CD4-positive, alpha-beta T cell (primary cell): Measurements from ENCODE around the gene DUOX2. TPM values are rescaled to one million over a fixed set of nuclear protein-coding genes. Genes with fewer than 3 reads are reported as not detected.

Experiments used
- ATAC-seq: fragments of 200-7000 bp; cut with Tn5 transposase; one replicate; pipeline ENCODE4 v1.10.0; 2022; ENCODE audit warnings: mild to moderate bottlenecking; ENCODE audit not compliant: poor library complexity
- CTCF ChIA-PET: fragments of 350-600 bp; sonication (Branson Sonifier 250); formaldehyde crosslinking; loops from one replicate; lab custom pipeline; 2021; ENCODE audit warnings: antibody characterized with exemption, inconsistent platforms; lab: Charles Lee
- POLR2A ChIA-PET: fragments of 350-600 bp; sonication (Branson Sonifier 250); formaldehyde crosslinking; loops from one replicate; lab custom pipeline; 2021; ENCODE audit warnings: antibody characterized with exemption, inconsistent platforms; lab: Charles Lee
- DNase-seq, 14 experiments: peaks; one replicate each; pipeline ENCODE4 v3.0.0-alpha.2; 2013 to 2020; ENCODE audit warnings: mixed read lengths in 2 of 14
- H3K27ac ChIP-seq, 2 donors: one replicate each; pipeline versions ENCODE4 v1.5.1 to v1.7.0; 2013; ENCODE audit warnings: low read length in 2 of 2, low read depth in 1 of 2, mild to moderate bottlenecking in 1 of 2
- H3K27me3 ChIP-seq, 2 experiments: 1 replicate in 1 of 2; 2 replicates in 1 of 2; pipeline versions ENCODE4 v1.6.1 to v1.7.0; 2013; ENCODE audit warnings: low read length in 2 of 2, control low read depth in 1 of 2, mild to moderate bottlenecking in 1 of 2, moderate library complexity in 1 of 2; ENCODE audit not compliant: insufficient read depth in 2 of 2, control insufficient read depth in 1 of 2
- H3K36me3 ChIP-seq: one replicate; pipeline ENCODE4 v1.6.1; 2013; ENCODE audit warnings: low read length, control low read depth; ENCODE audit not compliant: insufficient read depth
- H3K4me1 ChIP-seq: one replicate; pipeline ENCODE4 v1.6.1; 2013; ENCODE audit warnings: low read length, control low read depth; ENCODE audit not compliant: insufficient read depth
- H3K4me3 ChIP-seq: one replicate; pipeline ENCODE4 v1.5.1; 2013; ENCODE audit warnings: mild to moderate bottlenecking, low read length, moderate library complexity
- H3K9me3 ChIP-seq, 2 experiments: 1 replicate in 1 of 2; 2 replicates in 1 of 2; pipeline versions ENCODE4 v1.6.1 to v1.7.0; 2013; ENCODE audit warnings: low read length in 2 of 2, mild to moderate bottlenecking in 2 of 2, control low read depth in 1 of 2, moderate library complexity in 1 of 2; ENCODE audit not compliant: control insufficient read depth in 1 of 2, insufficient read depth in 1 of 2
- H3K27ac Mint-ChIP-seq: one replicate; pipeline ENCODE4 v1.8.0; 2020; ENCODE audit warnings: mixed read lengths
- H3K27me3 Mint-ChIP-seq: one replicate; pipeline ENCODE4 v1.8.0; 2021; ENCODE audit warnings: mixed read lengths
- H3K36me3 Mint-ChIP-seq: one replicate; pipeline ENCODE4 v1.8.0; 2021; ENCODE audit warnings: low read depth, mixed read lengths
- H3K4me1 Mint-ChIP-seq: one replicate; pipeline ENCODE4 v1.8.0; 2021; ENCODE audit warnings: low read depth, mixed read lengths
- H3K4me3 Mint-ChIP-seq: one replicate; pipeline ENCODE4 v1.8.0; 2020; ENCODE audit warnings: mild to moderate bottlenecking, mixed read lengths
- H3K9me3 Mint-ChIP-seq: one replicate; pipeline ENCODE4 v1.8.0; 2020; ENCODE audit warnings: mixed read lengths
- intact Hi-C, 2 experiments: fragments of 100-400 bp; cut with DNase I in 1 of 2; cut with micrococcal nuclease in 1 of 2; formaldehyde crosslinking; loops; one replicate each; pipeline versions ENCODE4 v1.15.1 to v1.9.0; 2023 to 2025; cut with DNase I, micrococcal nuclease
- total RNA-seq, 174 experiments: library from RNA in 2 of 174; stranded (reverse) in 2 of 174; gene quantifications; one replicate each; pipeline ENCODE4 v1.2.3 and lab custom pipeline; 2021 to 2026
- TF ChIP-seq, protein P1 (sequence below): fragments of 200-600 bp; IDR thresholded peaks from one replicate; pipeline ENCODE4 v1.8.0; 2022; ENCODE audit warnings: antibody characterized with exemption, mild to moderate bottlenecking

The DUOX2 gene
- total RNA-seq, 2 experiments from 2014 or later, result 0.05 to 0.08 TPM

DNA sequence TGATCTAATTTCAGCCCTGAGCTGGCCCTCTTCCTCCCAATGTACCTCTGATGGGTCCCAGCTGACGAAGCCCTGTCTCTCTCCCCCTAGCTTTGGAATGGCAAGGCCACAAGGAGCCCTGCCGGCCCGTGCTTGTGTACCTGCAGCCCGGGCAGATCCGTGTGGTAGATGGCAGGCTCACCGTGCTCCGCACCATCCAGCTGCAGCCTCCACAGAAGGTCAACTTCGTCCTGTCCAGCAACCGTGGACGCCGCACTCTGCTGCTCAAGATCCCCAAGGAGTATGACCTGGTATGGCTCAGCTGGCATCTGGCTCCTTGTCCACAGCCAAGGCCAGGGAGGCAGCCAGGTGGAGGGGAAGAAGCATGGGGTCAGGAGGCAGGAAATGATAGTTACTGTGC, 30.0 kb upstream of the DUOX2 start:
- Histone ChIP-seq H3K4me3 (no peak overlapping the region), H3K36me3 (no peaks in the 10 kb centered on the region), H3K27ac (no peak overlapping the region), H3K9me3 (no peaks in the 10 kb centered on the region), H3K27me3 (peaks cover 0 to 2% of the 10 kb centered on the region in 2 experiments), H3K4me1 (no peaks in the 10 kb centered on the region)
- no peak overlapping the region for H3K4me3 Mint-ChIP-seq
- no peaks in the 10 kb centered on the region for H3K36me3 Mint-ChIP-seq
- TF ChIP-seq, protein P1, sequence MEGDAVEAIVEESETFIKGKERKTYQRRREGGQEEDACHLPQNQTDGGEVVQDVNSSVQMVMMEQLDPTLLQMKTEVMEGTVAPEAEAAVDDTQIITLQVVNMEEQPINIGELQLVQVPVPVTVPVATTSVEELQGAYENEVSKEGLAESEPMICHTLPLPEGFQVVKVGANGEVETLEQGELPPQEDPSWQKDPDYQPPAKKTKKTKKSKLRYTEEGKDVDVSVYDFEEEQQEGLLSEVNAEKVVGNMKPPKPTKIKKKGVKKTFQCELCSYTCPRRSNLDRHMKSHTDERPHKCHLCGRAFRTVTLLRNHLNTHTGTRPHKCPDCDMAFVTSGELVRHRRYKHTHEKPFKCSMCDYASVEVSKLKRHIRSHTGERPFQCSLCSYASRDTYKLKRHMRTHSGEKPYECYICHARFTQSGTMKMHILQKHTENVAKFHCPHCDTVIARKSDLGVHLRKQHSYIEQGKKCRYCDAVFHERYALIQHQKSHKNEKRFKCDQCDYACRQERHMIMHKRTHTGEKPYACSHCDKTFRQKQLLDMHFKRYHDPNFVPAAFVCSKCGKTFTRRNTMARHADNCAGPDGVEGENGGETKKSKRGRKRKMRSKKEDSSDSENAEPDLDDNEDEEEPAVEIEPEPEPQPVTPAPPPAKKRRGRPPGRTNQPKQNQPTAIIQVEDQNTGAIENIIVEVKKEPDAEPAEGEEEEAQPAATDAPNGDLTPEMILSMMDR, result no peak
- H3K27ac Mint-ChIP-seq, result no peak overlapping the region
- no peaks in the 10 kb centered on the region for H3K27me3 Mint-ChIP-seq
- H3K9me3 Mint-ChIP-seq, result no peaks in the 10 kb centered on the region
- DNase-seq, result no peak
- intact Hi-C loops, result no loop called here
- no peaks in the 10 kb centered on the region for H3K4me1 Mint-ChIP-seq
- POLR2A ChIA-PET, result no interaction called here
- ATAC-seq, result no peak
- CTCF ChIA-PET, result no interaction called here

GRCh38 chr15:45143056-45143455, 29.1 kb upstream of the DUOX2 start:
- Histone ChIP-seq H3K9me3 (no peaks in the 10 kb centered on the region), H3K27ac (no peak overlapping the region), H3K27me3 (peaks cover 0 to 2% of the 10 kb centered on the region in 2 experiments), H3K4me3 (no peak overlapping the region), H3K36me3 (no peaks in the 10 kb centered on the region), H3K4me1 (no peaks in the 10 kb centered on the region)
- CTCF ChIA-PET, result no interaction called here
- no peaks in the 10 kb centered on the region for H3K36me3 Mint-ChIP-seq
- no peaks in the 10 kb centered on the region for H3K9me3 Mint-ChIP-seq
- POLR2A ChIA-PET, result no interaction called here
- no peak overlapping the region for H3K27ac Mint-ChIP-seq
- no peak overlapping the region for H3K4me3 Mint-ChIP-seq
- ATAC-seq, result no peak
- TF ChIP-seq, protein P1, result no peak
- no peaks in the 10 kb centered on the region for H3K4me1 Mint-ChIP-seq
- H3K27me3 Mint-ChIP-seq, result peaks cover 5% of the 10 kb centered on the region
- no peak for DNase-seq
- intact Hi-C loops, result no loop called here

DNA sequence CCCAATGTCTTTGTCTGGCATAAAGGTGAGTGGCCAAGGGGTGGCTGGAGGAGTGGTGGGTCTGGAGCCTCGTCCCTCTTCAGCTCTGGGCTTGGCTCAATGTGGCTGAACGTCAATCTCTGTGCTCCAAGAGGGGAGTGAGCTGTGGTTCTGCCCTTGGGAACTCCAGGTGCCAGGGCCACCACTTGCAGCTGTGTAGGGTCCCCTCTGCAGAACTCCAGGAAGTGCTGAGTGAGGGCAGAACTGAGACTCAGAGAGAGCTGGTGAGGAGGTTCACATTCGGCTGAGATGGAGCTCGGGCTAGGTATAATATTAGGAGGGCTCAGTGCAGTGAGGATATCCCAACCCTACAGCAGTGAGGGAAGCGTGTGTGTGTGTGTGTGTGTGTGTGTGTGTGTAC, 27.4 kb upstream of the DUOX2 start:
- no peaks in the 10 kb centered on the region for H3K36me3 ChIP-seq
- Mint-ChIP-seq H3K36me3 (no peaks in the 10 kb centered on the region), H3K27ac (no peak overlapping the region), H3K9me3 (no peaks in the 10 kb centered on the region), H3K4me1 (peaks cover 2% of the 10 kb centered on the region), H3K27me3 (peaks cover 10% of the 10 kb centered on the region), H3K4me3 (no peak overlapping the region)
- ATAC-seq, result no peak
- H3K4me3 ChIP-seq, result no peak overlapping the region
- no peaks in the 10 kb centered on the region for H3K9me3 ChIP-seq
- peaks cover 2% of the 10 kb centered on the region for H3K4me1 ChIP-seq
- no peak for DNase-seq
- intact Hi-C loops, result no loop called here
- TF ChIP-seq, protein P1, result no peak
- no peak overlapping the region for H3K27ac ChIP-seq
- H3K27me3 ChIP-seq, result peaks cover 6 to 8% of the 10 kb centered on the region in 2 experiments
- CTCF ChIA-PET, result no interaction called here
- POLR2A ChIA-PET, result no interaction called here
